ENCODE data around the gene OGFRL1. TPM values are rescaled to one million over a fixed set of nuclear protein-coding genes. Genes with fewer than 3 reads are reported as not detected.

Gene OGFRL1
- total RNA-seq, 1 experiment from 2014 or later: 10.3 TPM

DNA sequence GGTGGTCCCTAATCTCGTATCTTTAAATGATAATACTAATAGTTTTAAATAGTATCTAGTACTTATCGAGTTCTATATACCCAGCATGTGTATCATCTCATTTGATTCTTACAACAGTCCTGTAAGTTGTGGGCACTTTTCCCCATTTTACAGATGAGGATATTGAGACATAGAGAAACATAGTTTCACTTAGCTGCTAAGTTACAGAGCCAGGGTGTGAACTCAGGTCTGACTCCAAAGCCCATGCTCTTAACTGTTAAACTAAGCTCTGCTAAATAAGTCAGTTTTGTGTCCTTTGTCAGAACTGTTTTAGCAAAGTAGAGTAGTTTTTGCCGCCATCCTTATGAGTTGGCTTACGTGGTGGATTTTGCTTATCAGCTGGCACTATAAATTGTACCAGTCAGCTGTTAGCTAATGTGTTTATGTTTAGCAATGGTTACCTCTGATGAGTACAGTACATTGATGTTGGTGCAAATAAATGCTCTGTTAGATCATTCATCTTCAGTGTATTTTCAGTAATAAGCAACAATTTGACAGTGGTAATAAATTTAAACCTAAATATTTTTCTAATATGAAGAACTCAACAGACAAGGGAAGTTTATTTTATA lies 12.1 kb downstream of the OGFRL1 start:
- Histone ChIP-seq H3K9ac (ENCODE audit: low read length) (no peak overlapping the region), H3K4me1 (ENCODE audit: control insufficient read depth in 1 of 2, insufficient read depth in 2 of 2, low read length in 2 of 2) (no peaks in the 10 kb centered on the region), H3K27me3 (ENCODE audit: insufficient read depth, low read length) (no peaks in the 10 kb centered on the region), H3K9me3 (ENCODE audit: control insufficient read depth in 1 of 2, insufficient read depth in 1 of 2, low read depth in 1 of 2, low read length in 2 of 2) (no peaks in the 10 kb centered on the region), H3K4me2 (ENCODE audit: low read length) (no peak overlapping the region), H2AFZ (ENCODE audit: low read depth, low read length, poor library complexity, severe bottlenecking) (no peak overlapping the region), H3K27ac (ENCODE audit: low read depth, low read length) (no peak overlapping the region), H3K79me2 (ENCODE audit: insufficient read depth, low read length) (no peaks in the 10 kb centered on the region), H3K36me3 (ENCODE audit: control insufficient read depth in 1 of 2, insufficient read depth in 2 of 2, low read length in 2 of 2) (peaks cover 0 to 8% of the 10 kb centered on the region in 2 experiments; a peak in 2 of 4 replicates), H3K4me3 (replicated peaks in 1 of 2; ENCODE audit: low read depth in 1 of 2, low read length in 2 of 2) (no peak overlapping the region), H3K9me2 (ENCODE audit: insufficient read depth) (no peaks in the 10 kb centered on the region), H4K20me1 (ENCODE audit: insufficient read depth) (no peaks in the 10 kb centered on the region)
- no peak for ATAC-seq
- ChIA-PET RAD21 (ENCODE audit: low non-redundant PET in 1 of 2, low total read pairs in 2 of 2, uncharacterized antibody in 2 of 2, unreplicated experiment in 2 of 2) (no interaction called here), CTCF (no interaction called here), POLR2A (interaction anchor here (0.8 kb wide), 1 partner anchor 12 kb away, joined by 3 read pairs; the partner anchor contains the start of gene OGFRL1)
- intact Hi-C loops (cut with micrococcal nuclease): no loop called here
- no TSS peak for BruUV-seq (replicated peaks)
- DNase-seq (ENCODE audit: low read depth, low spot score): no peak
- no peak for TF ChIP-seq ELF1 (IDR thresholded peaks at IDR 0.05; ENCODE audit: borderline replicate concordance, low read depth)
- TF ChIP-seq SRF (IDR thresholded peaks at IDR 0.05; ENCODE audit: low read depth): no peak
- no peak for TF ChIP-seq REST (IDR thresholded peaks at IDR 0.05; ENCODE audit: low read depth)
- TF ChIP-seq ZFX (IDR thresholded peaks at IDR 0.05): no peak
- no peak for TF ChIP-seq YY1 (IDR thresholded peaks at IDR 0.05; ENCODE audit: extremely low read depth, insufficient replicate concordance, low read depth, low read length)
- TF ChIP-seq, protein P1, sequence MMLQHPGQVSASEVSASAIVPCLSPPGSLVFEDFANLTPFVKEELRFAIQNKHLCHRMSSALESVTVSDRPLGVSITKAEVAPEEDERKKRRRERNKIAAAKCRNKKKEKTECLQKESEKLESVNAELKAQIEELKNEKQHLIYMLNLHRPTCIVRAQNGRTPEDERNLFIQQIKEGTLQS (IDR thresholded peaks at IDR 0.05): no peak
- TF ChIP-seq ZBTB33 (IDR thresholded peaks at IDR 0.05; ENCODE audit: extremely low read depth, insufficient replicate concordance, low read length): no peak
- TF ChIP-seq MAX (IDR thresholded peaks at IDR 0.05): no peak
- no peak for TF ChIP-seq FOSL1 (IDR thresholded peaks at IDR 0.05; ENCODE audit: low read depth)
- TF ChIP-seq POLR2A (IDR thresholded peaks at IDR 0.05; ENCODE audit: borderline replicate concordance, extremely low read depth, insufficient read depth, insufficient read length): no peak
- no peak for TF ChIP-seq EGR1 (IDR thresholded peaks at IDR 0.05; ENCODE audit: low read depth)
- TF ChIP-seq, protein P2, sequence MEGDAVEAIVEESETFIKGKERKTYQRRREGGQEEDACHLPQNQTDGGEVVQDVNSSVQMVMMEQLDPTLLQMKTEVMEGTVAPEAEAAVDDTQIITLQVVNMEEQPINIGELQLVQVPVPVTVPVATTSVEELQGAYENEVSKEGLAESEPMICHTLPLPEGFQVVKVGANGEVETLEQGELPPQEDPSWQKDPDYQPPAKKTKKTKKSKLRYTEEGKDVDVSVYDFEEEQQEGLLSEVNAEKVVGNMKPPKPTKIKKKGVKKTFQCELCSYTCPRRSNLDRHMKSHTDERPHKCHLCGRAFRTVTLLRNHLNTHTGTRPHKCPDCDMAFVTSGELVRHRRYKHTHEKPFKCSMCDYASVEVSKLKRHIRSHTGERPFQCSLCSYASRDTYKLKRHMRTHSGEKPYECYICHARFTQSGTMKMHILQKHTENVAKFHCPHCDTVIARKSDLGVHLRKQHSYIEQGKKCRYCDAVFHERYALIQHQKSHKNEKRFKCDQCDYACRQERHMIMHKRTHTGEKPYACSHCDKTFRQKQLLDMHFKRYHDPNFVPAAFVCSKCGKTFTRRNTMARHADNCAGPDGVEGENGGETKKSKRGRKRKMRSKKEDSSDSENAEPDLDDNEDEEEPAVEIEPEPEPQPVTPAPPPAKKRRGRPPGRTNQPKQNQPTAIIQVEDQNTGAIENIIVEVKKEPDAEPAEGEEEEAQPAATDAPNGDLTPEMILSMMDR (IDR thresholded peaks at IDR 0.05 in 2 of 3, conservative IDR thresholded peaks at IDR 0.05 in 1 of 3; ENCODE audit: borderline replicate concordance in 1 of 3, insufficient read depth in 1 of 3, low read depth in 2 of 3, low read length in 2 of 3): no peak
- no peak for TF ChIP-seq SP1 (IDR thresholded peaks at IDR 0.05; ENCODE audit: low read depth)
- no peak for TF ChIP-seq CEBPB (IDR thresholded peaks at IDR 0.05; ENCODE audit: low read depth)
- no peak for TF ChIP-seq EZH2phosphoT487 (IDR thresholded peaks at IDR 0.05; ENCODE audit: borderline replicate concordance)
- TF ChIP-seq RAD21 (IDR thresholded peaks at IDR 0.05; ENCODE audit: low read depth): no peak
- TF ChIP-seq TCF7L2 (IDR thresholded peaks at IDR 0.05; ENCODE audit: borderline replicate concordance, extremely low read depth, insufficient read depth, insufficient read length): no peak
- no peak for TF ChIP-seq SIN3A (IDR thresholded peaks at IDR 0.05; ENCODE audit: low read depth)
- TF ChIP-seq JUND (IDR thresholded peaks at IDR 0.05): no peak
- TF ChIP-seq CBX3 (IDR thresholded peaks at IDR 0.05; ENCODE audit: low read depth): no peak

Measured in HCT116 (cell line).